ENCODE results near the gene LPO. TPM values are rescaled to one million over a fixed set of nuclear protein-coding genes. Genes with fewer than 3 reads are reported as not detected.

LPO gene
- total and polyA plus RNA-seq, 2 experiments from 2014 or later = 0.29 to 1.0 TPM

DNA sequence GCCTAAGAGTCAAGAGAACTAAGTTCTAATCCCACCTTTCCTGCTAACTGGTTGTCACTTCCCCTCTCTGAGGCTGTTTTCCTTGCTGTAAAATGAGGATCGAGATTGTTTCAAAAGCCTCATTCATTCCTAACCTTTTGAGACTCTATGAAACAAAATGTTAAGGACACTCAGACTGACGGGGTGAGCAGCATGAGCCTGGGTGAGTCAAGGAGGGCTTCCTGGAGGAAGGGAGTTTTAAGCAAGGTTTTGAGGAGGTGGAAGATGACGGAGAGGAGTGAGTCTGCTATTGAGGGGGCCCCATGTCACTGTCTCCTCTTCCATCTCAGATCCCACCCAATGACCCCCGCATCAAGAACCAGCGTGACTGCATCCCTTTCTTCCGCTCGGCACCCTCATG lies 41.8 kb upstream of the LPO start:
- H4K20me1 ChIP-seq (ENCODE audit: insufficient read depth, poor library complexity, severe bottlenecking) = no peaks in the 10 kb centered on the region
- H2AFZ ChIP-seq = no peak overlapping the region
- no peaks in the 10 kb centered on the region for H3K27me3 ChIP-seq
- H3K9me2 ChIP-seq (replicated peaks; ENCODE audit: insufficient read depth) = no peaks in the 10 kb centered on the region
- no peaks in the 10 kb centered on the region for H3K79me2 ChIP-seq
- no peak overlapping the region for H3K27ac ChIP-seq
- 89% methylated on average over 7 of the region's 7 CpGs for WGBS (ENCODE audit: low lambda C conversion rate, missing lambda C conversion rate)
- no peaks in the 10 kb centered on the region for H3K4me1 ChIP-seq (ENCODE audit: insufficient read depth)
- TF ChIP-seq, protein P1, sequence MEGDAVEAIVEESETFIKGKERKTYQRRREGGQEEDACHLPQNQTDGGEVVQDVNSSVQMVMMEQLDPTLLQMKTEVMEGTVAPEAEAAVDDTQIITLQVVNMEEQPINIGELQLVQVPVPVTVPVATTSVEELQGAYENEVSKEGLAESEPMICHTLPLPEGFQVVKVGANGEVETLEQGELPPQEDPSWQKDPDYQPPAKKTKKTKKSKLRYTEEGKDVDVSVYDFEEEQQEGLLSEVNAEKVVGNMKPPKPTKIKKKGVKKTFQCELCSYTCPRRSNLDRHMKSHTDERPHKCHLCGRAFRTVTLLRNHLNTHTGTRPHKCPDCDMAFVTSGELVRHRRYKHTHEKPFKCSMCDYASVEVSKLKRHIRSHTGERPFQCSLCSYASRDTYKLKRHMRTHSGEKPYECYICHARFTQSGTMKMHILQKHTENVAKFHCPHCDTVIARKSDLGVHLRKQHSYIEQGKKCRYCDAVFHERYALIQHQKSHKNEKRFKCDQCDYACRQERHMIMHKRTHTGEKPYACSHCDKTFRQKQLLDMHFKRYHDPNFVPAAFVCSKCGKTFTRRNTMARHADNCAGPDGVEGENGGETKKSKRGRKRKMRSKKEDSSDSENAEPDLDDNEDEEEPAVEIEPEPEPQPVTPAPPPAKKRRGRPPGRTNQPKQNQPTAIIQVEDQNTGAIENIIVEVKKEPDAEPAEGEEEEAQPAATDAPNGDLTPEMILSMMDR (IDR thresholded peaks at IDR 0.05; ENCODE audit: poor library complexity) = no peak
- TF ChIP-seq EZH2phosphoT487 (IDR thresholded peaks at IDR 0.05; ENCODE audit: low read depth, severe bottlenecking, unreplicated experiment) (no peak), EZH2 (IDR thresholded peaks at IDR 0.05; ENCODE audit: borderline replicate concordance) (no peak)
- no peaks in the 10 kb centered on the region for H3K9me3 ChIP-seq (ENCODE audit: low read depth)
- no peak overlapping the region for H3K4me2 ChIP-seq
- no peaks in the 10 kb centered on the region for H3K36me3 ChIP-seq (replicated peaks; ENCODE audit: insufficient read depth, low read depth)
- no peak for DNase-seq (ENCODE audit: low spot score)
- no peak overlapping the region for H3K4me3 ChIP-seq

DNA sequence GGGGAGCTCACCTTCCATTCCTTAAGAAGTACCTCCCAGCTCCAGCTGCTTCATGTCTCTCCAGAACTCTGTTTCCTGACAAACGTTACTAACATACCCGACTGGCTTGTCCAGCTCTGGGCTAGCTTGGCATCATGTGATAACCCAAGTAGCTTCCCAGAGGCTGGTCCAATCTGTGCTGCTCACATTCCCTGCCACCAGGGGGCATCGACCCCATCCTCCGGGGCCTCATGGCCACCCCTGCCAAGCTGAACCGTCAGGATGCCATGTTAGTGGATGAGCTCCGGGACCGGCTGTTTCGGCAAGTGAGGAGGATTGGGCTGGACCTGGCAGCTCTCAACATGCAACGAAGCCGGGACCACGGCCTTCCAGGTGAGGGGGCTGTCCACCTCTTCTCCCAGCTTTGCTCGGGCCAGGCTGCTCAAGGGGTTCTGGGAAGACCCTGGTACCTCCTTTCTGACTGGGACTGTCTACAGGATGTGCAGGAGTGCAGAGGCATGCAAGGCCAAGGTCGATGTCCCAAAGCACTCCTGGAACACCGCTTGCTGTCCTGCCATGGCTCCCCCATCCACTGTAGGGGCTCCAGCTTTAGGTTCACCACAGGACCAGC lies 38.3 kb upstream of the LPO start:
- no peaks in the 10 kb centered on the region for H3K27me3 ChIP-seq

DNA sequence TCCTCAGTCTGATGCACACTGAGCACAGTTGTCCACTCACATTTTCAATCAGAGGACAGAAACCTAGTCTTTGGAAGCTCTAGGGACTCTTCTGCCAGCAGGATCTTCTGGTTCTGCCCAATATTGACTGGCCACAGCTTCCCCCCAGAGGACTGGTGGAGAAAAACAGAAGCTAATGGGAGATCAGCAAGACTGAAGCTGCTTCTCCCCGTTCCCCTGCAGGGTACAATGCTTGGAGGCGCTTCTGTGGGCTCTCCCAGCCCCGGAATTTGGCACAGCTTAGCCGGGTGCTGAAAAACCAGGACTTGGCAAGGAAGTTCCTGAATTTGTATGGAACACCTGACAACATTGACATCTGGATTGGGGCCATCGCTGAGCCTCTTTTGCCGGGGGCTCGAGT lies 35.5 kb upstream of the LPO start:
- TF ChIP-seq EZH2 (IDR thresholded peaks at IDR 0.05; ENCODE audit: borderline replicate concordance) = no peak
- TF ChIP-seq, protein P1 (IDR thresholded peaks at IDR 0.05; ENCODE audit: poor library complexity) = no peak
- TF ChIP-seq EZH2phosphoT487 (IDR thresholded peaks at IDR 0.05; ENCODE audit: low read depth, severe bottlenecking, unreplicated experiment) = no peak
- no peak overlapping the region for H3K27ac ChIP-seq
- H2AFZ ChIP-seq = no peak overlapping the region
- H4K20me1 ChIP-seq (ENCODE audit: insufficient read depth, poor library complexity, severe bottlenecking) = no peaks in the 10 kb centered on the region
- no peaks in the 10 kb centered on the region for H3K79me2 ChIP-seq
- no peak overlapping the region for H3K4me3 ChIP-seq
- H3K9me2 ChIP-seq (replicated peaks; ENCODE audit: insufficient read depth) = no peaks in the 10 kb centered on the region
- H3K27me3 ChIP-seq = no peaks in the 10 kb centered on the region
- no peaks in the 10 kb centered on the region for H3K9me3 ChIP-seq (ENCODE audit: low read depth)
- no peaks in the 10 kb centered on the region for H3K36me3 ChIP-seq (replicated peaks; ENCODE audit: insufficient read depth, low read depth)
- H3K4me2 ChIP-seq = no peak overlapping the region
- no peaks in the 10 kb centered on the region for H3K4me1 ChIP-seq (ENCODE audit: insufficient read depth)
- DNase-seq (ENCODE audit: low spot score) = no peak
- WGBS (ENCODE audit: low lambda C conversion rate, missing lambda C conversion rate) = 93% methylated on average over 7 of the region's 7 CpGs

More for the DNA sequence above, 38.3 kb upstream of the LPO start:
- DNase-seq (ENCODE audit: low spot score) = peak; percentile 59
- Histone ChIP-seq H3K27ac (no peak overlapping the region), H3K4me3 (no peak overlapping the region), H3K4me2 (no peak overlapping the region), H3K9me2 (replicated peaks; ENCODE audit: insufficient read depth) (no peaks in the 10 kb centered on the region), H3K9me3 (ENCODE audit: low read depth) (no peaks in the 10 kb centered on the region), H4K20me1 (ENCODE audit: insufficient read depth, poor library complexity, severe bottlenecking) (no peaks in the 10 kb centered on the region), H2AFZ (no peak overlapping the region), H3K36me3 (replicated peaks; ENCODE audit: insufficient read depth, low read depth) (no peaks in the 10 kb centered on the region), H3K4me1 (ENCODE audit: insufficient read depth) (no peaks in the 10 kb centered on the region), H3K79me2 (no peaks in the 10 kb centered on the region)
- WGBS (ENCODE audit: low lambda C conversion rate, missing lambda C conversion rate) = 57% methylated on average over 14 of the region's 14 CpGs
- TF ChIP-seq, protein P1 (IDR thresholded peaks at IDR 0.05; ENCODE audit: poor library complexity) = peak; percentile 42
- TF ChIP-seq EZH2 (IDR thresholded peaks at IDR 0.05; ENCODE audit: borderline replicate concordance) = no peak

Measured in hepatocyte (in vitro differentiated cells).